CD4-positive, alpha-beta T cell treated with Interleukin-4 for 4 hours (primary cell): ENCODE measurements around the gene DDX41.
A peak's percentile ranks its signal among the peaks of the same experiment; 100 is the strongest.

Experiments
- DNase-seq: peaks from one replicate; pipeline ENCODE4 v3.0.0-alpha.2; 2020

Gene DDX41

GRCh38 chr5:177512736-177513380, 3.9 kb downstream of the DDX41 start:
- no peak for DNase-seq

- DNase-seq, result no peak
These were observed 4.7 kb downstream of the DDX41 start for GRCh38 chr5:177511796-177512675.

DNA sequence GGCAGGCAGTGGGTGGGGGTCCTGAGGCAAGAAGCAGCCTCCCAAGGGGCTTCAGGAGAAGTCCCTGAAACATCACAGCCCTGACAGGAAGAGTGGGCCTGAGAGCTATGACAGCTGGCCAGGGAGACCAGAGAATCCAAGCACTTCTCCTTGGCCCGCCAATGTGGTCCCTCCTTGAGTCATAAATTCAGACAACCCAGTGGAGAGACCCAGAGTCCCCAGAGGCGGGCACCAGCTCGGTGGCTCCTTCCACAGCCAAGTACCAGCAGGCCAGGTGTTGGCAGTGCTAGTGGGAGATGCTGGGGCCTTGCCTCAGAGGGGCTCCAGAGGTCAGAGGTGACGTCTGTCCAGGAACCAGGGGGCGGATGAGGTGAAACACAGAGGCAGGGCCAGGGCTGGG, 5.6 kb downstream of the DDX41 start:
- no peak for DNase-seq

DNA sequence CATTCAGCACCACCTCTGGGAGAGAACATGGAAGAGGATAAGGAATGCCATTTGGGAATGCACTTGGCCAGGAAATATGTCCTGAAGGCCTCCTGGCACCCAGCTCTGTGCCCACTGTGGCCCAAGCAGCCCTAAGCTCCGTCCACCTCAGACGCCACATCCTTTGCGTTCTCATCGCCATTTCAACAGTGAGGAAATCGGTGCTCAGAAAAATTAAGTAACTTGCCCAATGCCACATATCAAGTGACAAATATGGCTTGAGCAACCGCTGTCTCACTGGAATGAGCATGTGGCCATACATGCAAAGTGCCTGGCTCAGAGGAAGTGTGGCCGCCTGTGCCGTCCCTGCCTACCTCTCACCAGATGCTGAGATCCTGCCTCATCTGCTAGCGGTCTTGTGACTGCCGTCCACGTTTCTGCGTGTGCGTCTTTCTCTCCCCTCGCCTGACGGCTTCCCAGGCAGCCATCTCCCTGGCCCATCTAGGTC, 6.2 kb downstream of the DDX41 start:
- DNase-seq, result no peak

DNA sequence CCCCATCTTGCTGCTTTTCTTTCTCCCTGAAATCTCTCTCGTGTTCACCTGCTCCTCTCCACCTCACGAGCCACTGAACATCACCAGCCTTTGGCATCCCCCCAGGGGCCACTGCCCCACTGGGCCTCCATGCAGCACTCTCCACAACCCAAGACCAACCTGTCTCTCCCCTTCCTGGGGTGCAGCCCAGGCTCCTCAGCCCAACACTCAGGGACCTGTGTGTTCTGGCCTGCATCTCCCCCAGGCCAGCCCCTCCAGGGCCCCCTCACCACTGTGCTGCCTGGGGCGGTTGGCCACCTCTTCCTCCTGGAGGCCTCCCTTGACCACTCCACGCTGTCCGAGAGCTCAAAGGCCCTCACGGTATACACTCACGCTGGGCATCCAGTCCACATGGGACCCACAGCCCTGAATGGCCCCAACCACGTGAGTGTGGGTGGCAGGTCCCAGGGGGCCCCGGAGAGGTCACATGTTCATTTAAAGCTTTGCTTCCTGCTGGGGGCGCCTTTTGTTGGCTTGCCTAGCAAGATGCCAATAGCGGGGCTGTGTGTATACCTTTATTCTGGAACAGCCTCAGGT, 6.7 kb downstream of the DDX41 start:
- no peak for DNase-seq

GRCh38 chr5:177509381-177509951, 7.3 kb downstream of the DDX41 start, which contains the start of gene DOK3:
Gene DOK3 (minus strand): TSS chr5:177509826. CDS start chr5:177509540, 286 bp downstream.
- no peak for DNase-seq

- DNase-seq, result no peak
These were observed 7.9 kb downstream of the DDX41 start for GRCh38 chr5:177508837-177509236.

GRCh38 chr5:177508221-177508611, 8.5 kb downstream of the DDX41 start:
- DNase-seq, result no peak

DNA sequence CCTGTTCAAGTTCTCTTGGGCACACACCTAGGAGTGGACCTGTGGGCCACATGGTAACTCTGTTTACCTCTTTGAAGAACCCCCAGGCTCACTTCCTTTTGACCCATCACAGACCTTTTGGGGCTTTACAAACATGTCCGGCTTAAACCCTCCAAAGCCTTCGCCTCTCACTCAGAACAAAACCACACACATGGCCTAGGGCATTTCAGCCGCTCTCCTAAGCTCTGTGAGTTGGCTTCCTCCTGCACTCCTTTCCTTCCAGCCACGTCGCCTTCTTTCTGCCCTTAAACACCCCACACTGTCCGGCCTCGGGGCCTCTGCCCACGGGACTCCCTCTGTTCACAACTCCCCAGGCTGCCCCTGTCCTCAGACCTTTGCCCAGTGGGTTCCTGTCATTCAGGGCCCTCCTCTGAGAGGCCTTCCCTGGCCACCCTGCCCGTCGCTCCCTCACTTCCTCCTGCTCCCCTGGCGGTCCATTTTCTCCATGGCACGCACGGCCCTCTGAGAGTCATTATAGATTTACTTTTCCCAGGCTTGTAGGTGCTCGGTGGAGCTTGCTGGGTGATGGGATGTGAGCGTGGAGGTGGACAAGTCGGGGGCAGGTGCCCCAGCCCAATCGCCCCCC, 9.1 kb downstream of the DDX41 start:
- no peak for DNase-seq

DNA sequence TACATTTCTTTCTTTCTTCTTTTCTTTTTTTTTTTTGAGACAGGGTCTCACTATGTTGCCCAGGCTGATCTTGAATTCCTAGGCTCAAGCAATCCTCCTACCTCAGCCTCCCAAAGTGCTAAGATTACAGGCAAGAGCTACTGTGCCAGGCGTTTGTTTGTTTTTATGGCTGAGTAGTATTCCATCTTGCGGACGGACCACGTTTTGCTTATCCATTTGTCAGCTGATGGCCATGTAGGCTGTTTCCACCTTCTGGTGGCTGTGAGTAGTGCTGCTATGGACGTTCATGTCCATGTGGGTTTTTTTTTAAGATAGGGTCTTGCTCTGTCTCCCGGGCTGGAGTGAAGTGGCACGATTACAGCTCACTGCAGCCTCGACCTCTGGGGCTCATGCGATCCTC, 9.6 kb downstream of the DDX41 start:
- DNase-seq, result no peak

- no peak for DNase-seq
These were observed 11.7 kb downstream of the DDX41 start for GRCh38 chr5:177505075-177505474.

DNA sequence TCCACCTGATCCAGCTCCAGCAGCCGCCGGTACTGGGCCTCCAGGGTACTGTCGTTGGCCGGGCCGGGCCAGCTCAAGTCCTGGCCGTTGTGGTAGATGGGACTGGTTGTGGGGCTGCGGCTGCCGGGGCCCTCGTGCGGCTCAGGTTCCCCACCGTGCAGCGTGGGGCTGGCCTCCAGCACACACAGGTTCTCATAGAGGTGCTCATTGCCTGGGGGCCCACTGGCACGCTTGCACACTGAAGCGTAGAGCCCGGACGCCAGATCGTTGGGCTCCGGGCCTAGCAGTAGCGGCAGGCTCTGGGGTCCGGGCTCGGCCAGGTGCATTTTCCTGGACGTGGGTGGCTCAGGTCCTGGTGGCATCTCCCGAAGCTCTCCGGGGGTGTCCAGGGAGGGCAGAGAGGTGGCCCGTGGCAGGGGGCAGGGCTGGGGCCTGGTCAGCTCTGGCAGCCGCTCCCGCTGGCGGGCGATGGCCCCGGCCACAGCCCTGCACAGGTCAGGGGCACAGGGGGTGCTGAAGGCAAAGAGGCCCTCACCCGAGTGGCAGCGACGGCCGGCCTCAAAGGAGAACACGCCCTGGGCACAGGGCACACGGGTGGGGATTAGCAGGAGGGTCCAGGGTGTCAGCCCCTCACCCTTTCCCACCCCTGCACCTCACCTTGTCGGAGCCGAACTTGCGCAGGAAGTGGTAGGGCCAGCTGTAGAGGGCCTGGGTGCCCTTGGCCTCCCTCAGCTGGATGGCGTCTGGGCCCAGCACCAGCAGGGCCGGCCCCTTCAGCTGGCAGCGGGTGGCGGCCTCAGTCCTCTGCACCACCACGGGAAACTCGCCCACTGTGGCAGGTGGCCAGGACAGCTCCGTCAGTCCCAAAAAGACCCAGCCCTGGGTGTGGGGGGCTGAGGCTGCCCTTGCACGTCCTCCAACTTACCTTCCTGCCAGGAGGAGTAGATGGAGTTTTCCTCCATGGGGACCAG, 12.4 kb downstream of the DDX41 start:
- no peak for DNase-seq

GRCh38 chr5:177503351-177504085, 13.2 kb downstream of the DDX41 start:
- DNase-seq, result no peak

DNA sequence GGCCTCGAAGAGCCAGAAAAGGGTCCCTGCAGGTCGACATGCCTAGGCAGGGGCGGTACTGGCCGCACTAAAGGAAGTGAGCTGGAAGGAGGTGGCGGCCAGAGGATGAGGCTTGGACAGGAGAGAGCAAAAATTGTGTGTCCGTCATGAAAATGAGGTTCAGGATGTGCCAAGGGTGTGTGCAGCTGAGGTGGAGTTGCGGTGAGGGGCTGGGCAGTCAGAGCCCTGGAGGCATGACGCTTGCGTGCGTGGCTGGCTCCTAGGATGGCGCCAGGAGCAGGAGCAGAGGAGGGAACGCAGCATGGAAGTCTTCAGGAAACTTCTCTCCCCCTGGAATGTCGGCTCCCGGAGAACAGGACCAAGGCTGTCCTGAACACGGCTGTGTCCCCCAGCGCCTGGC, 13.9 kb downstream of the DDX41 start:
- DNase-seq, result no peak

DNA sequence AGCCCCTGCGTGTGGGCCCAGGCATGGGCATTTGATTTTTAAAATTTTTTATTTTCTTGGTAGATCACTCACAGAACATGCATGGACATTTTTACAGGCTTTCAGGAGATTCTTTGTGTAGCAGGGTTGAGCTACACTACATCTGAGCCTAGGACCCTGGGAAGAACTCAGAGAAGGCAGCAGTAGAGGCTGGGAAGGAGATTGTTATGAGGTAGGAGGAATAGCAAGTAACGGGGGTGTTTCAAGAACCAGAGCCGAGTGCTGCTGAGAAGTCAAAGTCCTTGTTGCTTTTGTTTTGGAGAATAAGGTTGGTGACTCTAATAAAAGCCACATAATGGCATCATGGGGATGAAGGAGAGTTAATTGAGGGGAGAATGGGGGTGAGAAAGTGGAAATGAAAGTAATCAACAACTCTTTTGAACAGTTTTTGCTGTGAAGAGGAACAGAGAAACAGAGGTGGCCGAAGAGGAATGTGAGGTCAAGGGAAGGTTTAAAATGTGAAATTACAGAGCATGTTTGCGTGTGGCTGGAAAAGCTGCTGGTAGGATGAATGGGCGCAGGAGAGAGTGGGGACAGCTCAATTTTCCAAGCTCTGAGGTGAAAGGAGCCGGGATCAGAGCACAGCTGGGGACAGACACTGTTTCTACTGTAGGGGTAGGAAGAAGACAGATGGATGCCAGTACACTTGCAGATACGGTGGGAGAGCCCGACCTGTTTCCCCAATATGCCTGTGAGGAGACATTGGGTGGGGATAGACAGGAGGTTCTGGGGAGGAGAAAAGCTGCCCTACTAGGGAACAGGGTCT, 14.7 kb downstream of the DDX41 start:
- DNase-seq, result no peak

- DNase-seq, result peak; percentile 77
These were observed 15.9 kb downstream of the DDX41 start for GRCh38 chr5:177500685-177501522.

DNA sequence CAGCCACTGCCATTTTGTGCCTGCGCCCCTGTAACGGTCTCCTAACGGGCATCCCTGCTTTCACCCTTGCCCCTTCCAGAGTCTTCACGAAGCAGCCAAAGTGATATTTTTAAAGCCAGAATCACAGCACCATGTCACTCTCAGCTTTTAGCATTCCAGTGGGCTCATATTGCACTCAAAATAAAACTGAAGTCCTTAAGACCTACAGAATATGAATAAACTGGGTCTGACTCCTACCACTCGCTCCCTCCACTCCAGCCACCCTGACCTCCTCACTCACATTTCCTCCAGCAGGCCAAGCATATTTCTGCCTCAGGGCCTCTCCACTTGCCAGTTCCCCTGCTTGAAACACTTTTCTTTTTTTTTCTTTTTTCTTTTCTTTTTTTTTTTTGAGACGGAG, 16.9 kb downstream of the DDX41 start:
- DNase-seq, result no peak

GRCh38 chr5:177498013-177498787, 18.6 kb downstream of the DDX41 start:
- DNase-seq, result no peak
